Nephron (organoid): Measurements from ENCODE around the gene ZC3H7A.

Experiments
- H3K27ac Mint-ChIP-seq, 3 experiments: 2 replicates each; pipeline ENCODE4 v1.8.0; 2020; ENCODE audit warnings: mixed read lengths in 3 of 3, mild to moderate bottlenecking in 2 of 3, moderate library complexity in 1 of 3
- H3K27me3 Mint-ChIP-seq: 2 replicates; pipeline ENCODE4 v1.8.0; 2021; ENCODE audit warnings: low read depth, mild to moderate bottlenecking, moderate library complexity, mixed read lengths
- H3K36me3 Mint-ChIP-seq: 2 replicates; pipeline ENCODE4 v1.8.0; 2020; ENCODE audit warnings: low read depth, mixed read lengths
- H3K4me1 Mint-ChIP-seq: 2 replicates; pipeline ENCODE4 v1.8.0; 2020; ENCODE audit warnings: mixed read lengths
- H3K4me3 Mint-ChIP-seq, 3 experiments: 2 replicates each; pipeline ENCODE4 v1.8.0; 2020; ENCODE audit warnings: mild to moderate bottlenecking in 3 of 3, mixed read lengths in 3 of 3, moderate library complexity in 2 of 3
- H3K9me3 Mint-ChIP-seq: 2 replicates; pipeline ENCODE4 v1.8.0; 2020; ENCODE audit warnings: mixed read lengths
- CTCF ChIP-seq, 3 experiments: fragments of 200-600 bp; sonication (generic); IDR thresholded peaks; one replicate each; pipeline ENCODE4 v1.5.0; 2021; ENCODE audit warnings: antibody characterized with exemption in 3 of 3; ENCODE audit not compliant: unreplicated experiment in 3 of 3

Gene ZC3H7A

GRCh38 chr16:11722468-11722808 is 74.6 kb downstream of the ZC3H7A start:
- Mint-ChIP-seq H3K4me1 (peaks cover 16% of the 10 kb centered on the region), H3K27me3 (no peaks in the 10 kb centered on the region), H3K36me3 (peaks cover 53% of the 10 kb centered on the region), H3K4me3 (no peak overlapping the region), H3K9me3 (no peaks in the 10 kb centered on the region), H3K27ac (peak overlapping the region; percentile 3 to 36 (median 6))
- no peak for TF ChIP-seq CTCF (IDR thresholded peaks at IDR 0.05; ENCODE audit: unreplicated experiment in 3 of 3)

GRCh38 chr16:11721781-11722467 is 75.1 kb downstream of the ZC3H7A start:
- H3K27ac Mint-ChIP-seq = peak overlapping the region; percentile 3 to 36 (median 6)
- H3K9me3 Mint-ChIP-seq = no peaks in the 10 kb centered on the region
- peaks cover 49% of the 10 kb centered on the region for H3K36me3 Mint-ChIP-seq
- H3K27me3 Mint-ChIP-seq = no peaks in the 10 kb centered on the region
- H3K4me3 Mint-ChIP-seq = no peak overlapping the region
- TF ChIP-seq CTCF (IDR thresholded peaks at IDR 0.05; ENCODE audit: unreplicated experiment in 3 of 3) = no peak
- peaks cover 16% of the 10 kb centered on the region for H3K4me1 Mint-ChIP-seq

DNA sequence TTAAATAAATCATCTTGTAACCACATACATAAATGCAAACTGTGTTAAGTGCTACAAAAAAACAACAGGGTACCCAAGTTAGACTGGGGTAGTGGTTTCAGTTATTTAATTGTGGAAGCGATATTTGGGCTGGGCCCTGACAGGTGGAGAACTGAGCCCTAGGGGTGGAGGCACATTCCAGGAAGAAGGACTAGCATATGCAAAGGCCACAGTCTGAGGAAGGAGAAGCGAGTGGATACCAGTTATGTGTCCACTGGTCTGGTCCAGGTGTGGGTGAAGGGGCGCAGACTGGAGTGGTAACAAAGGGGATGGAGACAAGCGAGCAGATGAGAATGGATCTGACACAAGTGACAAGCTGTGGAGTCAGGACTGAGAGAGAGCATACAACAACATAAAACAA is 77.3 kb downstream of the ZC3H7A start:
- H3K36me3 Mint-ChIP-seq = peaks cover 56% of the 10 kb centered on the region
- no peak for TF ChIP-seq CTCF (IDR thresholded peaks at IDR 0.05; ENCODE audit: unreplicated experiment in 3 of 3)
- H3K9me3 Mint-ChIP-seq = no peaks in the 10 kb centered on the region
- peaks cover 24% of the 10 kb centered on the region for H3K4me1 Mint-ChIP-seq
- peak overlapping the region in 2 of 3 experiments; percentile 1 to 8 for H3K27ac Mint-ChIP-seq
- no peak overlapping the region for H3K4me3 Mint-ChIP-seq
- no peaks in the 10 kb centered on the region for H3K27me3 Mint-ChIP-seq

DNA sequence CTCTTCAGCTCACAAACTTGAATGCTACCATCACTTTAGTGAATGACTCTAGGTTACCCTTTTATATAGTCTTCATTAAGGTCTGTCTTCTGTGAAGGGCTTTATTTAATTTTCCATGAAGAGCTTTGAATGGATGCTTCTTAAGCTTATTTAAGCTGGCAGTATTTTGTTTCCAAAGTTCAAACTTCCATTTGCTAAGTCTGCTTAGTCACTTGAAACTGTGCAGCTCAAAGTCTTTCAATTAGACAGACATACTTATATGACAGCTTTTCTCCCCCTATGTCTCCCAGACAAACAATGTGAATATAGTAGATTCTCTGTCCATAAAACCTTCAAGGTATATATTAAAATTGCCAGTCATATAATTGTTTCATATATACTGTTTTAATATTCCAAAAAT is 77.9 kb downstream of the ZC3H7A start:
- no peak overlapping the region for H3K27ac Mint-ChIP-seq
- H3K4me3 Mint-ChIP-seq = no peak overlapping the region
- TF ChIP-seq CTCF (IDR thresholded peaks at IDR 0.05; ENCODE audit: unreplicated experiment in 3 of 3) = no peak

DNA sequence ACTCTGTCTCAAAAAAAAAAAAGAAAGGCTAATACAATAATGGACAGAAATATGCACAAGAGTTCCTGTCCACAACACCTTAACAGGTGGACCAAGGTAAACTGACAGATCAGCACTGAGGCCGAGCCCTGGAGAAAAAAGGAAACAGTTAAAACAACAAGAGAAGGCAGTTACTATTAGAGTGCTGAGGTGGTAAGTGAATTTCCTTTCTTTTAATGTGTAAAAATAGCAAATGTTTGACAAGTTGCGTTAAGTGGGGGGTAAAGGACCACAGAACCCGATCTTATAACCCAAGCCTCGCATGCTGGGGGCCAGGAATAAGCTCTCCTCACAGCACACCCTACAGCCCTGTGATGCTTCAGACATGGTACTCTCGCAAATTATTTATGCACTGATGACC is 79.2 kb downstream of the ZC3H7A start:
- Mint-ChIP-seq H3K4me3 (no peak overlapping the region), H3K27me3 (no peaks in the 10 kb centered on the region), H3K27ac (peak overlapping the region in 2 of 3 experiments; percentile 57 to 78), H3K9me3 (no peaks in the 10 kb centered on the region), H3K36me3 (peaks cover 49% of the 10 kb centered on the region), H3K4me1 (peaks cover 24% of the 10 kb centered on the region)
- no peak for TF ChIP-seq CTCF (IDR thresholded peaks at IDR 0.05; ENCODE audit: unreplicated experiment in 3 of 3)

More for the DNA sequence above, 77.9 kb downstream of the ZC3H7A start:
- Mint-ChIP-seq H3K4me1 (peaks cover 24% of the 10 kb centered on the region), H3K9me3 (no peaks in the 10 kb centered on the region), H3K27me3 (no peaks in the 10 kb centered on the region), H3K36me3 (peaks cover 55% of the 10 kb centered on the region)

DNA sequence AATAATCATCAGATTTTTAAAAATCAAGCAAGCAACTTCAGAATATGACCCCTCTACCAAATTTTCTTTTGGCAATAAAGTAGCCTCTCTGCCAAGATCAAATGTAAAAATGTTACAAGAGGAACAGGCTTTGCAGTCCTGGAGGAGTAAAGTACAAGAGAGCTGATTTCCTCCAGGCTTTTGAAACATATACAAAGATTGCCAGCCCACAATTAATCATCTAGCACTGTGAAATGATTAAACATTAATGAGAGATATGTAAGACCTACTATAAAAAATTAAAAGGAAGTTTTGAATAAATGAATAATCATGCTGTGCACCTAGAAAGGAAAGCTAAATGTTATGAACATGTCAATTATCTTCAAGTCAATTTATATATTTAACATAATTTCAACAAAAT is 80.7 kb downstream of the ZC3H7A start:
- peaks cover 47% of the 10 kb centered on the region for H3K36me3 Mint-ChIP-seq
- H3K27ac Mint-ChIP-seq = peak overlapping the region; percentile 57 to 88 (median 80)
- no peaks in the 10 kb centered on the region for H3K9me3 Mint-ChIP-seq
- no peak for TF ChIP-seq CTCF (IDR thresholded peaks at IDR 0.05; ENCODE audit: unreplicated experiment in 3 of 3)
- H3K27me3 Mint-ChIP-seq = no peaks in the 10 kb centered on the region
- peaks cover 28% of the 10 kb centered on the region for H3K4me1 Mint-ChIP-seq
- H3K4me3 Mint-ChIP-seq = no peak overlapping the region
